GM21526 (cell line): Measurements from ENCODE around the gene TEX30.
"Not testable (repeated sequence)": the region's sequence is repeated elsewhere in the genome, so short reads cannot be mapped to it uniquely, and the experiment has no call there.

ENCODE experiments used
- ATAC-seq: cut with Tn5 transposase; IDR thresholded peaks from one replicate; pipeline ENCODE4 v1.9.1; 2021; ENCODE audit warnings: moderate library complexity; ENCODE audit not compliant: unreplicated experiment, low FRiP score

The TEX30 gene

GRCh38 chr13:102780656-102781055 is 7.1 kb upstream of the TEX30 start:
- ATAC-seq, result not testable (repeated sequence)

- no peak for ATAC-seq
Observed at GRCh38 chr13:102779436-102780159, 6.0 kb upstream of the TEX30 start.

GRCh38 chr13:102777736-102778135 is 4.2 kb upstream of the TEX30 start:
- no peak for ATAC-seq

DNA sequence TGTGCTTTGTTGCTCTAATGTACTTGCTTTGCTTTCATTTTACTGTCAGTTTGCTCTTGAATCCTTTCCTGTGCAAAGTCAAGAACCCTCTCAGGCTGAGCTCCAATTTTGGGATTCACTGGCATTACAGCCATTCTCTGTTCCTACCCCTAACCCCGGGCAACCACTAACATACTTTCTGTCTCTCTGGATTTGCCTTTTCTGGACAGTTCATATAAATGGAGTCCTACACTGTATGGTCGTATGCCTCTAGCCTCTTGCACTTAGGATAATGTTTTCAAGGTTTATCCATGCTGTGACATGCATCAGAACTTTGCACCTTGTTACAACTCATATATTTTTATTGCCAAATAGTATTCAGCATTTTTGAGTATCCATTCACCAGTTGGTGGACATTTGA is 2.7 kb upstream of the TEX30 start:
- ATAC-seq, result no peak

- ATAC-seq, result no peak
Observed at GRCh38 chr13:102774591-102775520, 1.3 kb upstream of the TEX30 start.

DNA sequence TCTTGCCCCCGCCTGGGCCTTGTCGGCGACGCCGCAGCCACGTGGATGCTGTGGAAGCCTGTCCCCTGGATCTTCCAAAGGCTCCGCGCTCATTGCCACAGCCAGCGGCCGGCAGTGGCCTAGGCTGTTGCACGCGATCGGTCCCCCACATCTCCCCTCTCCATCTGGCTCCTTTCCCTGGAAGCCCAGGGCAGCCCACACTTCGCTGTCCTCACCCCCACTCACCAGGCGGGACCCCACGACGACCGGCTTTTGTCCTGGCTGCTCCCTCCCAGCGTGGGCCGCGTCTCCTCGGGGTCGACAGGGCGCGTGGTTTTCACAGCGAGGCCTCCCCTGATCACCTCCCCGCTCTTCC is 605 bp upstream of the TEX30 start:
- ATAC-seq, result no peak

GRCh38 chr13:102772042-102772425 is 1.6 kb downstream of the TEX30 start:
- no peak for ATAC-seq

DNA sequence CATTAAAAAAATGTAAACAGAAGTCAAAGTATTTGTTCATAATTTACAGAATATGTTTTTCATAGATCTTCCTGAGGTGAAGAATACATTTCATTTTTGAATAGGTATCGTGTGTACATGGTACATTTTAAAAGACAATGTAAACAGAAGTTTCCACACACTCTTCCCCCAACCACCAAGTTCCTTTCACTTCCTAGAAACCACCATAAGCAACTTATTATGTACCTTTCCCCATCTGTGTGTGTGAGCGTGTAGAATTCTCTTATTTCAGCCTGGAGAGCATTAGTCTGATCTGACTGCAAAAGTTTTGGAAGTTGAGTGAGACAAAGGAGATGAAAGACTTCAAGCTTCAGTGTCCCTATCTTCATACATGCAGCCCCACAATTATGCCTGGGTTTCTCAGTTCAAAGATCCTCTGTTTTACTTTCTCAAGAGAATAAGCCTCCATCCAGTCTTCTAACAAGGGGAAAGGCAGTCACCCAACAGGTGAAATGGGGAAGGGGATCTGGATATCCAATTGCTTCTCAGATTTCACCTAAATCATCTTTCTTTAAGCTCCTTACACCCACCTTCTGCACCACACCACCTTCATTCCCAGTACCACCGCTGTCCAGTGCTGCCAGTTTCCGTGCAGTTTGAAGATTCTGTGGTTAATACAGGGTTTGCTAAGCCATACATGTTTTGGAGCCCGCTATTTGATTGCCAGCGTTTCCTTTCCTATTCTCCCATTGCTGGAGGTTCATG is 2.1 kb downstream of the TEX30 start:
- no peak for ATAC-seq

- no peak for ATAC-seq
Observed at GRCh38 chr13:102770435-102770834, 3.2 kb downstream of the TEX30 start.

- no peak for ATAC-seq
Observed at GRCh38 chr13:102769679-102770078, 3.9 kb downstream of the TEX30 start.

- ATAC-seq, result no peak
Observed at GRCh38 chr13:102768909-102769308, 4.7 kb downstream of the TEX30 start.

DNA sequence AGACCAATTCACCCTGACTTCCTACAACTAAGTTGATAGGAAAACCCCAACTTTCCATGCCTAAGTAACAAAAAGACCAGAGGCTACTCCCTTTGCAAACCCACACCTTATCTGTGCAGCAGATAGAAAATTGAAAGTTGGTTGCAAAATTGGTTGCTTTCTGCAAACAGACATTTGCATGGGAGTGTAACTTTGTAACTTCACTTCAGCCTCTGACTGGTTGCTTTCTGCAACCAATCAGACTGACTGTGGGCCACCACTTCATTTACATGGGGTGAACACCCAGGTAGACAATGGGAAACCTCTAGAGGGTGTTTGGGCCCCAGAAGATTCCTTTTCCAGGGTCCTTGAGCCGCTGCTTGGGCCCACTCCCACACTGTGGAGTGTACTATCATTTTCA is 9.8 kb downstream of the TEX30 start:
- ATAC-seq, result no peak

- ATAC-seq, result no peak
Observed at GRCh38 chr13:102761071-102761470, 12.5 kb downstream of the TEX30 start.

- ATAC-seq, result no peak
Observed at GRCh38 chr13:102758842-102759241, 14.7 kb downstream of the TEX30 start.

DNA sequence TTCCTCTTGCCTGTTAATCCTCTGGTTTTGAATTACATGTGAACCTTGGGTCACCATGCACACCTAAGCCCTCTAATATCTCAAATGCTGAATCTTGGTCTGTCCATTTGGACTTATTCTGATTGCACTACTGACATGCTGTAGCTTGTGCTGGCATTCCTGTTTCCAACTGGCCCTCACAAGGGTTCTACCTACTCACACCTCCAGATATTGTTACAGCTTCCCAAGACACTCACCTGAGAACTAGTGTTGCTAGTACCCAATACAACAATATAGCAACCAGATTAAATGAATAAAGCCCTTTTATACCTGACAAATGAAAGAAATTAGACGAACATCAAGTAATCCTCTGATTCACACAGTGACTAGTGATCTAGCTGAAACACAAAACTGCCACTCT is 16.6 kb downstream of the TEX30 start:
- no peak for ATAC-seq

GRCh38 chr13:102751886-102752285 is 21.7 kb downstream of the TEX30 start:
- no peak for ATAC-seq

DNA sequence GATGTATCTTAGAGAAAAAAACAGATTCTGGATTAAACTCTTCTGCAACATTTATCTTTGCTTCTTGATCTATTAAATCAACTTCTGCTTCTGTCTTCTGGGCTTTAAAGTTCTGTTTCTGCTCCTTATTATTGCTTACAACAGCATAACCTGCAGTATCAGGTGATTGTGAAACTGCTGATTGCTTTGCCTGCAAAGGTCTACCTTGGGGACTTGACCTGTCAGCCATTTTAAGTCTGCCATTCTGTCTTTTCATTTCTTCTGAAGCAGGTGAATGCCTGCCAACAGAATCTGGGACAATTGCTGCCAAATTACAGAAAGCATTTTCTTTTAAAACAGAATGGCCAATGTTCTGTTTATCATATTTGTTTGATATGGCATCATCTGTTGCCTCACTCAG is 31.1 kb downstream of the TEX30 start:
- no peak for ATAC-seq

- ATAC-seq, result no peak
Observed at GRCh38 chr13:102742101-102742500, 31.5 kb downstream of the TEX30 start.

GRCh38 chr13:102729560-102730270 is 43.9 kb downstream of the TEX30 start:
- no peak for ATAC-seq

DNA sequence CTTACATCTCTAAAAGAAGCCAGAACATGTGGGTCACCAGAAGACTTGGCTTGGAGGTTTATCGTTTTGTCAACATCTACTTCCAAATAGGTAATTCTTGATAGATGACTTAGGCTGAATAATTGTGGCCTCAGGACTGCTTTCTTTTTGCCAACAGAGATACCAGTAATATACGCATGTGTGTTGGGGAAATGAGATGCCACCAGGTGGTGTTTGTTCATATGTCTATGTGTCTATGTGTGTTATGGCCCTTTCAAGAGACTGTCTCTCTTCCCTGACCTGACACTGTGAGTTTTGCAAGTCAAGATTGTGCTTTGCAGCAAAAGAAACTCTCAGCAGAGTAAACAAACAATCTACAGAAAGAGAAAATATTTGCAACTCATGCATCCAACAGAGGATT is 47.2 kb downstream of the TEX30 start:
- ATAC-seq, result no peak

DNA sequence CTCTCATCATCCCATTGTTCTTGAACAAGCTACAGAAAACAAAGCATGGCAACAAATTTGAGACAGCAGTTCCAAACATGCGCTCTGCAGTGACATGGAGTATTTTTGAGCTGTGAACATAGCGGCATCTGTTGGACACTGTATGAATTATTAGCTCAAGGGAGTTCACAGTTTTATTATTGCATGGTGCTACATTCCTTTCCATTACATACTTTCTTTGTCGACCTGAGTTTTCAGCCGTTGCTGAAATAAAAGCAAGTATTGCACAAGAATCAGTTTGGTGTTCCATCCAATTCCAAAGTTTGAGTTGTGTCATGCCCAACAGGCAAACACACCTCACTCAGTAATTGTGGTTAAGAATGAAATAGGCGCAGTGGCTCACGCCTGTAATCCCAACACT is 48.7 kb downstream of the TEX30 start:
- no peak for ATAC-seq
